DMS79 treated with DMSO at 0.1 percent for 48 hours (cell line): ENCODE results near the gene MTTP.

Experiments used
- DNase-seq: peaks from one replicate; lab custom pipeline; 2025; lab: John Stamatoyannopoulos, UW

MTTP gene

GRCh38 chr4:99593781-99594641 is 19.4 kb downstream of the MTTP start:
- DNase-seq, result no peak

GRCh38 chr4:99594818-99595217 is 20.2 kb downstream of the MTTP start:
- DNase-seq, result no peak

- DNase-seq, result no peak
These were observed 32.1 kb downstream of the MTTP start for GRCh38 chr4:99606716-99607115.

GRCh38 chr4:99608417-99608816 is 33.8 kb downstream of the MTTP start:
- DNase-seq, result no peak

GRCh38 chr4:99610605-99611175 is 36.1 kb downstream of the MTTP start:
- no peak for DNase-seq

- DNase-seq, result no peak
These were observed 37.7 kb downstream of the MTTP start for GRCh38 chr4:99612281-99612680.

- no peak for DNase-seq
These were observed 38.1 kb downstream of the MTTP start for GRCh38 chr4:99612704-99613103.

GRCh38 chr4:99614491-99614890 is 39.9 kb downstream of the MTTP start:
- DNase-seq, result no peak

- no peak for DNase-seq
These were observed 40.7 kb downstream of the MTTP start for GRCh38 chr4:99615170-99615820.

GRCh38 chr4:99617374-99617773 is 42.8 kb downstream of the MTTP start:
- no peak for DNase-seq

- DNase-seq, result no peak
These were observed 47.7 kb downstream of the MTTP start for GRCh38 chr4:99622341-99622740.

- DNase-seq, result no peak
These were observed 49.6 kb downstream of the MTTP start for GRCh38 chr4:99624141-99624719.

- no peak for DNase-seq
These were observed 50.7 kb downstream of the MTTP start for GRCh38 chr4:99625369-99625768.

- DNase-seq, result no peak
These were observed 53.4 kb downstream of the MTTP start for GRCh38 chr4:99628040-99628439.

- DNase-seq, result no peak
These were observed 55.4 kb downstream of the MTTP start for GRCh38 chr4:99629962-99630554.

- no peak for DNase-seq
These were observed 56.3 kb downstream of the MTTP start for GRCh38 chr4:99630857-99631360.

- no peak for DNase-seq
These were observed 59.1 kb downstream of the MTTP start for GRCh38 chr4:99633772-99634171.

- no peak for DNase-seq
These were observed 60.2 kb downstream of the MTTP start for GRCh38 chr4:99634742-99635360.

GRCh38 chr4:99635601-99636000 is 61.0 kb downstream of the MTTP start:
- DNase-seq, result no peak

- no peak for DNase-seq
These were observed 61.8 kb downstream of the MTTP start for GRCh38 chr4:99636422-99636821.

- DNase-seq, result no peak
These were observed 62.5 kb downstream of the MTTP start for GRCh38 chr4:99637174-99637573.

GRCh38 chr4:99640676-99641075 is 66.1 kb downstream of the MTTP start:
- no peak for DNase-seq
